ENCODE data around the gene ABHD12.

The ABHD12 gene

GRCh38 chr20:25353353-25353746 is 37.3 kb downstream of the ABHD12 start:
- TF ChIP-seq CTCF (IDR thresholded peaks at IDR 0.05; ENCODE audit: low read depth, low read length): no peak

GRCh38 chr20:25352746-25353145 is 37.9 kb downstream of the ABHD12 start:
- DNase-seq (ENCODE audit: extremely low read depth, low read depth): no peak
- no peak for TF ChIP-seq CTCF (IDR thresholded peaks at IDR 0.05; ENCODE audit: low read depth, low read length)

More at GRCh38 chr20:25353353-25353746, 37.3 kb downstream of the ABHD12 start:
- no peak for DNase-seq (ENCODE audit: extremely low read depth, low read depth)

DNA sequence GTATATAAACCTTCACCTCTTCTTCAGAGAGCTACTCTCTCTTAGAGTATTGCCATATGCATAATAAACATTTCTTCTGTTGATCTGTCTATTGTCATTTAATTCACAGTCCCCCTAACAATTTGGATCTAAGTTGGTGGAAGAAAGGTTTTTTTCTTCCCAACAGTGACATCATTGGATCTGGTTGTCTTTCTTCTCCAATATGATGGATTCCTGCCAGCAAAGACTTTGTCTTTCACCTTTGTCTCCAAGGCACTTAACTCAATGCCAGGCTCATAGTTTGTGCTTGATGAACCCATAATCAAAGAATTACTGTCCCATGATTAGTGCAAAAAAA is 39.6 kb downstream of the ABHD12 start:
- no peak for DNase-seq (ENCODE audit: extremely low read depth, low read depth)
- no peak for TF ChIP-seq CTCF (IDR thresholded peaks at IDR 0.05; ENCODE audit: low read depth, low read length)

- no peak for DNase-seq (ENCODE audit: extremely low read depth, low read depth)
- TF ChIP-seq CTCF (IDR thresholded peaks at IDR 0.05; ENCODE audit: low read depth, low read length): no peak
Observed at GRCh38 chr20:25346349-25346748, 44.3 kb downstream of the ABHD12 start.

DNA sequence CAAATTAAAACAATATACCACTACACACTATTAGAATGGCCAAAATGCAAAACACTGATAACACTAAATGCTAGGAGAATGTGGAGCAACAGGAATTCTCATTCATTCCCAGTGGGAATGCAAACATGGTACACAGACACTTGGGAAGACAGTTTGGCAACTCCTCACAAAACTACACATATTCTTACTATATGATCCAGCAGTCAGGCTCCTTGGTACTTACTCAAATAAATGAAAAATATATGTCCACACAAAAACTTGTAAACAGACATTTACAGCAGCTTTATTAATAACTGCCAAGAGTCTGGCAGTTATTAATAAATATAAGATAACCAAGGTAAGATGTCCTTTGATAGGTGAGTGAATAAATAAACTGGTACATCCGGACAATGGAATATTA is 44.9 kb downstream of the ABHD12 start:
- no peak for TF ChIP-seq CTCF (IDR thresholded peaks at IDR 0.05; ENCODE audit: low read depth, low read length)
- DNase-seq (ENCODE audit: extremely low read depth, low read depth): no peak

DNA sequence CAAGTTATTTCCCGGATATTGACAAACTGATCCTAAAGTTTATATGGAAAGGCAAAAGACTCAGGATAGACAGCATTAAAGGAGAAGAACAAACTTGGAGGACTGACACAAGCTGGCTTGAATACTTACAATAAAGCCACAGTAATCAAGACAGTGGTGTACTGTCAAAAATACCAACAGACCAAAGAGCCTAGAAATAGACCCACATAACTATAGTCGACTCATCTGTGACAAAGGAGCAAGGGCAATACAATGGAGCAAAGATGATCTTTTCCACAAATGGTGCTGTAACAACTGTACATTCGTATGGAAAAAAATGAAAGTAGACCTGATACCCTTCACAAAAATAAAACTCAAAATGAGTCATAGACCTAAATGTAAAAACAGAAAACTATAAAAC is 46.0 kb downstream of the ABHD12 start:
- DNase-seq (ENCODE audit: extremely low read depth, low read depth): no peak
- no peak for TF ChIP-seq CTCF (IDR thresholded peaks at IDR 0.05; ENCODE audit: low read depth, low read length)

- no peak for DNase-seq (ENCODE audit: extremely low read depth, low read depth)
- TF ChIP-seq CTCF (IDR thresholded peaks at IDR 0.05; ENCODE audit: low read depth, low read length): no peak
Observed at GRCh38 chr20:25341716-25342680, 48.6 kb downstream of the ABHD12 start.
